ENCODE measurements around the gene UBTD2. TPM values are rescaled to one million over a fixed set of nuclear protein-coding genes. Genes with fewer than 3 reads are reported as not detected.

Gene UBTD2
- total RNA-seq, 1 donor from 2014 or later = 6.3 TPM

DNA sequence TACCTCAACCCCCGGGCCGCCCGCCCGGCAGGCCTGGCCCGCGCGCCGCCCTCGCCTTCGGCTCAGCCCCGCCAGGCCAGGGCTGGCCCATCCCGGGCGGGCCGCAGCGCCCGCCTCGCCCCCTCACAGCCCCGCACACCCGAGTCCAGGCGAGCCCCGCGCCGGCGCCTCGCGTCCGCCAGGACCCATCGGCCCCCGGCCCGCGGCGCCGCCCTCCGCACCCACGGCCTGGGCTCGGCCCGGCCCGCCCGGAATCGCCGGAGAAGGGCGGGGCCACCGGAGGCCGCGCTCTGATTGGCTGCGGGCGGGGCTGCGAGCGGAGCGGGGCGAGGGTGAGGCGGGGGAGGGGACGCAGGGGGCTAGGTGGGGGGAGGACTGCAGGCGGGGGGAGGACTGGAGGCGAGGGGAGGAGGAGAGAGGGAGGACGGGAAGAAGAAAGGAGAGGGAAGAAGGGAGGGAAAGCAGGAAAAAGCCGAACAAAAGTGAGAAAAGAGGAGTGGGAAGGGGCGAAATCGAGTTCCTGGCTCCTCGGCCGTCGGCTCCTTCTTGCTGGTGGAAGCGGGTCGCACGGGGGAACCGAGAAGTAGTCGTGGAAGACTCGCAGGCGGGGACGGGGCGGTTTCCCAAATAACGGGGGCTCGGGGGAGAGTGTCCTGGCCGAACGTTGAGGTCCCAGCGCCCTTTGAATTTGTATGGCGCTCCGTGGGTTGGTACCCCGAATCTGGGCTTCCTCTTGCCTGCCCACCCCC, 472 bp upstream of the UBTD2 start:
- no peaks in the 10 kb centered on the region for H3K36me3 Mint-ChIP-seq (ENCODE audit: low read depth)
- H3K4me3 Mint-ChIP-seq = peak overlapping the region; percentile 88
- H3K9me3 Mint-ChIP-seq = no peaks in the 10 kb centered on the region
- peak overlapping the region; percentile 78 for H3K27ac Mint-ChIP-seq
- peaks cover 23% of the 10 kb centered on the region for H3K4me1 Mint-ChIP-seq
- DNase-seq = peak; percentile 95
- intact Hi-C loops (cut with micrococcal nuclease) = loop anchor here (1.0 to 10.0 kb wide), 8 partner anchors 9 to 771 kb away; partner anchors contain the start of genes CREBRF, FBXW11 and STK10
- H3K27me3 Mint-ChIP-seq = peaks cover 25% of the 10 kb centered on the region

DNA sequence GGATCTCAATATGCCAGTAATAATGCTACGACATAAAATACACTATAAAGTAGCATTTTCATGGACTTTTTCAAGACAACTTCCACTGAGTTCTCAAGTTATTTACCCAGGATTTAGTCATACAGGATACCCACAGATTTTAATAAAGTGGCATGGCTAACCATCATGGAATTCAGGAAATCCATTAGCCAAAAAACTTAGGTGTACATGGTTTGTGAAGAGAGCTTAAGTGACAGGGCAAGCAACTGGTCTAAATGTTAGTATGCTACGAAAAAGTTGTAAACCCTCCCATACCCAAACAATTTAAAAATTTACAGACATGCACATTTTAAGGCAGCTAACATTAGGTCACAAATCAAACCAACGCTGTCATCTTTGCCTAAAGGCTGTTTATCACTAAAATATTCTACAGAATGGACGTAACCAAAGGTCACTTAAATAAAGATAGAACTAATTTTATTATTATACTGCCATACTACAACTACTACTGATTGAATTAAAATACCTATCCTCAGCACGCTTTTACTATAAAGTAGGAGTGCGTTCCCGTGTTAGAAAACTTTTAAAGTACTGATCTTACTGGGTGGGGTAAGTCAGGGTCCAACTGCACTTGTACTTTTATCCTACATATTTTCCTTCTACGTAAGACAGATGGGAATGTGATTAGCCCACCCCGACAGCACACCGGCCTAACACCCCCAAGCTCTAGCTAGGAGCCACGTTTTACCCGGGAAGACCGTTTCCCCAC, 1.1 kb downstream of the UBTD2 start:
- intact Hi-C loops (cut with micrococcal nuclease) = loop anchor here (1.0 to 10.0 kb wide), 5 partner anchors 7 to 772 kb away; partner anchors contain the start of genes CREBRF and STK10
- no peak for DNase-seq
- H3K9me3 Mint-ChIP-seq = no peaks in the 10 kb centered on the region
- peaks cover 2% of the 10 kb centered on the region for H3K36me3 Mint-ChIP-seq (ENCODE audit: low read depth)
- peak overlapping the region; percentile 81 for H3K27ac Mint-ChIP-seq
- peaks cover 23% of the 10 kb centered on the region for H3K4me1 Mint-ChIP-seq
- peaks cover 21% of the 10 kb centered on the region for H3K27me3 Mint-ChIP-seq
- H3K4me3 Mint-ChIP-seq = peak overlapping the region; percentile 89

DNA sequence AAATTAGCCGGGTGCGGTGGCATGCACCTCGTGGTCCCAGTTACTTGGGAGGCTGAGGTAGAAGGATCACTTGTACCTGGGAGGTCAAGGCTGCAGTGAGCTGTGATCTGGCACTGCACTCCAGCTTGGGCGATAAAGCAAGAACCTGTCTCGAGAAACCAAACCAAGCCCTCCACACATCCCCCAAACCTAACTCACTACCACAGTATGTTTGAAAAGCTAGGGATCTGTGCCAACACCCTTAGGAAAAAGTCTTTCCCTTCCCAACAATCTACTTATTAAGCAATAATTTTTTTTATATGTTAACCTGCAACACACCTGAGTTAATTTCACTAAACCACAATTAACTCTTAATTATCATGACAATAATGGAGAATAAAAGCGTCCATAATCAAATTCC, 2.2 kb downstream of the UBTD2 start:
- no peak for DNase-seq
- Mint-ChIP-seq H3K4me1 (peaks cover 27% of the 10 kb centered on the region), H3K27ac (no peak overlapping the region), H3K9me3 (no peaks in the 10 kb centered on the region), H3K4me3 (no peak overlapping the region), H3K36me3 (ENCODE audit: low read depth) (peaks cover 7% of the 10 kb centered on the region), H3K27me3 (peaks cover 21% of the 10 kb centered on the region)
- intact Hi-C loops (cut with micrococcal nuclease) = loop anchor here (5.0 to 10.0 kb wide), 2 partner anchors 374 to 773 kb away; partner anchors contain the start of gene CREBRF

DNA sequence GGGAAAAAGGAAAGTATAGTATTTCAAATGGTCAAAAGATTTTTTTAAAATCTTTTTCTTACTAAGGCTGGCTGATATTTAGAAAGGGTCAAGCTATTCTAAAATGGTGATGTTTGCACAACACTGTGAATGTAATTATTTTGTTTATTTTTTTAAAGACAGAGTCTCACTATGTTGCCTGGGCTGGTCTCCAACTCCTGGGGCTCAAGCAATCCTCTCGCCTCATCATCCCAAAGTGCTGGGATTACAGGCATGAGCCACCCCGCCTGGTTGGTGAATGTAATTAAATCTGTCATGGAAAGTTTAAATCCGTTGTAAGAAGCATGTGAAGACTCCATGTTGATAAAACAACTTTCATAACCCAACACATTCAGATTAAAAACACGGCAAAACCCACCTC, 2.6 kb downstream of the UBTD2 start:
- Mint-ChIP-seq H3K27me3 (peaks cover 19% of the 10 kb centered on the region), H3K4me1 (peaks cover 30% of the 10 kb centered on the region), H3K36me3 (ENCODE audit: low read depth) (peaks cover 9% of the 10 kb centered on the region), H3K4me3 (no peak overlapping the region), H3K9me3 (no peaks in the 10 kb centered on the region), H3K27ac (no peak overlapping the region)
- DNase-seq = no peak
- intact Hi-C loops (cut with micrococcal nuclease) = loop anchor here (5.0 to 10.0 kb wide), 2 partner anchors 374 to 774 kb away; partner anchors contain the start of gene CREBRF

DNA sequence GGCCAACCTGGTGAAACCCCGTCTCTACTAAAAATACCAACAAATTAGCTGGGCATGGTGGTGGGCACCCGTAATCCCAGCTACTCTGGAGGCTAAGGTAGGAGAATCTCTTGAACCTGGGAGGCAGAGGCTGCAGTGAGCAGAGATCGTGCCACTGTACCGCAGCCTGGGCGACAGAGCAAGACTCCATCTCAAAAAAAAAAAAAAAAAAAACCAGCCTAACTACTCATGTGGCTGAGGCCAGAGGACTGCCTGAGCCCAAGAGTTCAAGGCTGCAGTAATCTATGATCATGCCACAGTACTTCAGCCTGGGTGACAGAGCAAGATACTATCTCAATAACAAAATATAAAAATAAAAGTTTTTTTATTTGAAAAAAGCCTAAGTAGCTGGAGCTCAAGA, 3.2 kb downstream of the UBTD2 start:
- no peak for DNase-seq
- Mint-ChIP-seq H3K4me1 (peaks cover 36% of the 10 kb centered on the region), H3K36me3 (ENCODE audit: low read depth) (peaks cover 12% of the 10 kb centered on the region), H3K27ac (no peak overlapping the region), H3K9me3 (peaks cover 3% of the 10 kb centered on the region), H3K4me3 (no peak overlapping the region), H3K27me3 (peaks cover 13% of the 10 kb centered on the region)
- intact Hi-C loops (cut with micrococcal nuclease) = loop anchor here (5.0 to 10.0 kb wide), 2 partner anchors 373 to 774 kb away; partner anchors contain the start of gene CREBRF

DNA sequence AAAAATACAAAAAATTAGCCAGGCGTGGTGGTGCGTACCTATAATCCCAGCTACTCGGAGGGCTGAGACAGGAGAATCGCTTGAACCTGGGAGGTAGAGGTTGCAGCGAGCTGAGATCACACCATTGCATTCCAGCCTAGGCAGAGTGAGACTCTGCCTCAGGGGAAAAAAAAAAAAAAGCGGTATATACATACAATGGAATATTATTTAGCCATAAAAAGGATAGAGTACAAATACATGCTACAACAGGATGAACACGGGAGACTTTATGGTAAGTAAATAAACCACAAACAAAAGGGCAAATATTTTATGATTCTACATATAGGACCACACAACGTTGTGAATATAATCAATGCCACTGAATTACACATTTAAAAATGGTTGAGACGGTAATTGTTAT, 5.2 kb downstream of the UBTD2 start:
- no peak for DNase-seq
- Mint-ChIP-seq H3K4me1 (peaks cover 36% of the 10 kb centered on the region), H3K36me3 (ENCODE audit: low read depth) (peaks cover 20% of the 10 kb centered on the region), H3K27ac (no peak overlapping the region), H3K27me3 (peaks cover 7% of the 10 kb centered on the region), H3K4me3 (no peak overlapping the region), H3K9me3 (peaks cover 4% of the 10 kb centered on the region)
- intact Hi-C loops (cut with micrococcal nuclease) = loop anchor here (5.0 kb wide), 1 partner anchor 211 kb away; no protein-coding TSS in a partner anchor

DNA sequence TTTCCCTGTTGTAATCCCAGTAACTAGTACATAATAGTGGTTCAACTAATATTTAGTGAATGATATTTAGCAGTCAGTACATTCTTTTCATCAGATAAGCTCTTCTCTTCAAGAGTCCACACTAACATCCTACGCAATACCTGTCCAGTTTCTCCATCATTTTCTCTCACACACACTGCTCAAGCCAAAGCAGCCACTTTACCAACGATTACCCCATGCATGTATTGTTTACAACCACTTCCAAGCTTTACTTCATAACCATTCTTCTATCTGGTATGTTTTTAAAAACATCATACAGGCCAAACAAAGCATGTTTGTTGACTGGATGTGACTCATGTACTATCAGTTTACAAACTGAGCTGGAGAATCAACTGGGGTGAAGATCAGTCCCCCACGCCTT, 7.3 kb downstream of the UBTD2 start:
- Mint-ChIP-seq H3K4me3 (no peak overlapping the region), H3K4me1 (peaks cover 20% of the 10 kb centered on the region)

DNA sequence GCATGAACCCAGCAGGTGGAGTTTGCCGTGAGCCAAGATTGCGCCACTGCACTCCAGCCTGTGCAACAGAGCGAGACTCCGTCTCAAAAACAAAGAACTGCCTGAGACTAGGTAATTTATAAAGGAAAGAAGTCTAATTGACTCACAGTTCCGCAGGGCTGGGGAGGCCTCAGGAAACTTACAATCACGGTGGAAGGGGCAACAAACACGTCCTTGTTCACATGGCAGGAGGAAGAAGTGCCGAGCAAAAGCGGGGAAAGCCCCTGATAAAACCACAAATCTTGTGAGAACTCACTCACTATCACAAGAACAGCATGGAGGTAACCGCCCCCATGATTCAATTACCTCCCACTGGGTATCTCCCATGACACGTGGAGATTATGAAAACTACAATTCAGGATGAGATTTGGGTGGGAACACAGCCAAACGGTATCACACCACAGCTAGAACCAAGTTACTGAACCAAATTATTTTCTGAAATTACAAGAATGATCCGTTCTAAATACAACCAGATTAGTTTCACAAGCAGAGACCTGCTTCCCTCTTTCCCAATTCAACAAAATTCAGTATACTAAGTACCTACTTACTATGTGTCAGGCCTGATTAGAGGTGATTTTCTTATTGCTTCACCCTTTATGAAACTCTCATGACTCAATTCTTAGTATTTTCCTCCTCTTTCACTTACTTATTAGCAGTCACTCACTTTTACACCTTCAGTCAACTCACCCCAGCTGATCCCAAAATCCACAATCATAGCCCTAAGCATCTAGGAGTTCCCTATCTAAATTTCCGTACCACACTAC, 8.4 kb downstream of the UBTD2 start:
- H3K4me3 Mint-ChIP-seq = peak overlapping the region; percentile 4
- DNase-seq = peak; percentile 72
- intact Hi-C loops (cut with micrococcal nuclease) = loop anchor here (1.0 to 5.0 kb wide), 7 partner anchors 8 to 318 kb away; partner anchors contain the start of genes STK10 and UBTD2
- H3K36me3 Mint-ChIP-seq (ENCODE audit: low read depth) = peaks cover 22% of the 10 kb centered on the region
- H3K9me3 Mint-ChIP-seq = peaks cover 4% of the 10 kb centered on the region
- H3K27ac Mint-ChIP-seq = peak overlapping the region; percentile 63
- peaks cover 20% of the 10 kb centered on the region for H3K4me1 Mint-ChIP-seq
- no peaks in the 10 kb centered on the region for H3K27me3 Mint-ChIP-seq

More for the DNA sequence above, 7.3 kb downstream of the UBTD2 start:
- no peaks in the 10 kb centered on the region for H3K27me3 Mint-ChIP-seq
- peaks cover 22% of the 10 kb centered on the region for H3K36me3 Mint-ChIP-seq (ENCODE audit: low read depth)
- peaks cover 4% of the 10 kb centered on the region for H3K9me3 Mint-ChIP-seq
- no peak for DNase-seq
- intact Hi-C loops (cut with micrococcal nuclease) = loop anchor here (5.0 kb wide), 1 partner anchor 209 kb away; no protein-coding TSS in a partner anchor
- no peak overlapping the region for H3K27ac Mint-ChIP-seq

DNA sequence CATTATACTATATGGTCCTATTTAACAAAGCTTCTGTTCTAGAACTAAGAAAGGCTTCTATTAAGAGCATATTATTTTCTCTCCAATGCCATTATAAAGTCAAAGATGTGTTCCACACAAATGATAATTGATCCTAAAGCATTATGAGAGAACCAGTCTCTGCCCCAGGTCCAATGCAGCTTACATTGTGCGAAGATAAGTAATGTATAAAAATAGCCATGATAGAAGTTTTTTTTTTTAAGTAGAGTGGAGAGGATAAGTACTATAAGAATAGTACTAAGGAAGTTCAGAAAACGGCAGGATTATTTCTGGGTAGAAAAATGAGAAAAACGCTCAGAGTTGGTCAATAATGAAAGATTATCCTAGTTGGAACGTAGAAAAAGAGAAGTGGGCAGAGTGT, 15.6 kb downstream of the UBTD2 start:
- Mint-ChIP-seq H3K9me3 (no peaks in the 10 kb centered on the region), H3K27me3 (no peaks in the 10 kb centered on the region), H3K36me3 (ENCODE audit: low read depth) (peaks cover 7% of the 10 kb centered on the region), H3K4me3 (no peak overlapping the region), H3K27ac (no peak overlapping the region), H3K4me1 (peaks cover 11% of the 10 kb centered on the region)
- DNase-seq = no peak
- intact Hi-C loops (cut with micrococcal nuclease) = no loop called here

DNA sequence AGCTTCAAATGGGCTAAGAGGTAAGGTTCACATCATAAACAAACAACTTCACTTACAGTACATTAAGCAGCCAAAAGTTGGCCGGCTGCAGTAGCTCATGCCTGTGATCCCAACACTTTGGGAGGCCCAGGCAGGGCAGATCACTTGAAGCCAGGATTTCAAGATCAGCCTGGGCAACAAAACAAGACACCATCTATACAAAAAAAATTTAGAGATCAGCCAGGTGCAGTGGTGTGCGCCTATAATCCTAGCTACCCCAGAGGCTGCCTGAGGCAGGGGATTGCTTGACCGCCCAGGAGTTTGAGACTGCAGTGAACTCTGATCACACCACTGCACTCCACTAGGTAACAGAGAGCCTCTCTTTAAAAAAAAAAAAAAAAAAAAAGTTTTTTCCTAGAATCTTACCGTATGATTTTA, 16.9 kb downstream of the UBTD2 start:
- Mint-ChIP-seq H3K36me3 (ENCODE audit: low read depth) (peaks cover 5% of the 10 kb centered on the region), H3K4me3 (no peak overlapping the region), H3K4me1 (peaks cover 11% of the 10 kb centered on the region), H3K9me3 (no peaks in the 10 kb centered on the region), H3K27me3 (no peaks in the 10 kb centered on the region), H3K27ac (no peak overlapping the region)
- intact Hi-C loops (cut with micrococcal nuclease) = no loop called here
- DNase-seq = no peak

DNA sequence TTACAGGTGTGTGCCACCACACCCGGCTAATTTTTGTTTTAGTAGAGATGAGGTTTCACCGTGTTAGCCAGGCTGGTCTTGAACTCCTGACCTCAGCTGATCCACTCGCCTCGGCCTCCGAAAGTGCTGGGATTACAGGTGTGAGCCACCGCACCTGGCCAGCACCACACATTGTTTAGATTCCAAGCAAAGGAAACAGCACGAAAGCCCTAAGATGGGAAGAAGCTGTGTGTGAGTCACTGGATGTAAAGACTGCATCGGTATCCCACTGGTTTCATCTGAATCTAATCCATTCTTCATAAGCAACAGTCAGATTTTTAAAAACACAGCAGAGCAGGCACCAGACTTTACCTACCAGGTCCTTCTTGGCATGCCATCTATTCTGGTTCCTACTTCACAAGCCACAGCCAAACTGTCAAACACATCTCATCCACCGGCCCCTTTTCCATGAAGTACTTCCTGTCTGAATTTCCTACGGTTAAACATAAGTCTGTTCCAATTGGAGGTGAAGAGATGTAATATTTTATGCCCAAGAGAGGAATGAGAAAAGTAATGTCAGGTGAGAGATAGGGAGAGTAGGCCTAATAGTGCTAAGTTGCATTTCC, 17.4 kb downstream of the UBTD2 start:
- intact Hi-C loops (cut with micrococcal nuclease) = no loop called here
- H3K4me3 Mint-ChIP-seq = no peak overlapping the region
- H3K27me3 Mint-ChIP-seq = no peaks in the 10 kb centered on the region
- peaks cover 5% of the 10 kb centered on the region for H3K36me3 Mint-ChIP-seq (ENCODE audit: low read depth)
- no peak overlapping the region for H3K27ac Mint-ChIP-seq
- H3K4me1 Mint-ChIP-seq = peaks cover 11% of the 10 kb centered on the region
- DNase-seq = no peak
- no peaks in the 10 kb centered on the region for H3K9me3 Mint-ChIP-seq

DNA sequence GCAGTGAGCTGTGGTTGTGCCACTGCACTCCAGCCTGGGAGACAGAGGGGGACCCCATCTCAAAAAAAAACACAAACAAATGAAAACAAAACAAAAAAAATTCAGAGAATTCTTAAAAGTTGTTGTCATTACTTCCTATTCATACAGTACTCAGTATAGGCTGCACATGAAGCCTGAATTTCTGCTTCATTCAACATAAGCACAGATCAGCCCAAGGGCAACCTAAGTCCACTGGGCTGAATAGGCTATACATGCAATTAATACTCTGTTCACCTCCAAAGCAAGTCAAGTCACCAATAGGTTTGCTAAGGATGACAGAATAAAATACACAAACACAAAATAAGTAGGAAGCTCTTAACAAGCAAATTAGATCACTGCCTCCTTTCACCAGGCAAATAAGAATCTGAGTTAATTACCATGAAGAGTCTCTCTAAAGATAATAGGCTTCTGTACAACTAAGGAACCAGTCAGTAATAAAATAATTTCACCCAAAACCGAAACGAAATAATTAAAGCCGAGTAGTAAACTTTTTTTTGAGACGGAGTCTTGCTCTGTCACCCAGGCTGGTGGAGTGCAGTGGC, 18.7 kb downstream of the UBTD2 start:
- Mint-ChIP-seq H3K4me1 (peaks cover 11% of the 10 kb centered on the region), H3K36me3 (ENCODE audit: low read depth) (peaks cover 6% of the 10 kb centered on the region), H3K27me3 (no peaks in the 10 kb centered on the region), H3K27ac (no peak overlapping the region), H3K4me3 (no peak overlapping the region), H3K9me3 (no peaks in the 10 kb centered on the region)
- DNase-seq = no peak
- intact Hi-C loops (cut with micrococcal nuclease) = no loop called here

DNA sequence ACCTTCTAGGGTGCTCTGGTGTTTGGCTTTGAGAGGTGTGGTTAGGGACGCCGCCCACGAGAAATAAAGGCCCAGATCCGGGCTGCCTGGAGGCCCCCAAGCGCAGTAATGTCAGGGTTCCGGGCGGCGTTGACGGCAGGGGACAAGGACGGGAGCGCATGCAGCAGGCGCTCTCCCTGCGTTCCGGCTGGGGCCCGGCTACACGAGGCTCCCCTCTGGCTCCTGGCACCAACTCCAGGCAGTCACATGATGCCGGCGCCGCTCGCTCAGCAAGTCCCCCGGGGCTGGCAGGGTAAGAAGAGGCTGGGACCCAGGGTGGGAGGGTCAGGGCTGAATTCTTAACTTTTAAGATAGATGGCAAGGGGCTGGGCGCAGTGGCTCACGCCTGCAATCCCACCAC, 28.1 kb downstream of the UBTD2 start:
- no peaks in the 10 kb centered on the region for H3K4me1 Mint-ChIP-seq
- H3K36me3 Mint-ChIP-seq (ENCODE audit: low read depth) = peaks cover 35% of the 10 kb centered on the region
- H3K27ac Mint-ChIP-seq = no peak overlapping the region
- no peaks in the 10 kb centered on the region for H3K27me3 Mint-ChIP-seq
- intact Hi-C loops (cut with micrococcal nuclease) = no loop called here
- DNase-seq = no peak
- peaks cover 29% of the 10 kb centered on the region for H3K9me3 Mint-ChIP-seq
- H3K4me3 Mint-ChIP-seq = no peak overlapping the region

Measured in activated CD4-positive, alpha-beta T cell treated with anti-CD3 and anti-CD28 coated beads, Interleukin-2, amount 10 ng/mL, durations not matched to agents 24 days and 14 days (primary cell).